ENCODE measurements around the gene ADGRF3.
A peak's percentile ranks its signal among the peaks of the same experiment; 100 is the strongest.
"Not testable (repeated sequence)": the region's sequence is repeated elsewhere in the genome, so short reads cannot be mapped to it uniquely, and the experiment has no call there.

The ADGRF3 gene

GRCh38 chr2:26346454-26347053 is at the start of gene ADGRF3:
ADGRF3 (minus strand) TSS chr2:26346789; CDS start chr2:26346234, 555 bp downstream.
- DNase-seq = peak; percentile 79

GRCh38 chr2:26395394-26395793 is 48.8 kb upstream of the ADGRF3 start:
- no peak for DNase-seq

GRCh38 chr2:26394694-26395093 is 48.1 kb upstream of the ADGRF3 start:
- DNase-seq = no peak

GRCh38 chr2:26387189-26387588 is 40.6 kb upstream of the ADGRF3 start:
- no peak for DNase-seq

GRCh38 chr2:26384597-26384996 is 38.0 kb upstream of the ADGRF3 start:
- no peak for DNase-seq

GRCh38 chr2:26384183-26384582 is 37.6 kb upstream of the ADGRF3 start:
- no peak for DNase-seq

GRCh38 chr2:26382564-26382963 is 36.0 kb upstream of the ADGRF3 start:
- no peak for DNase-seq

GRCh38 chr2:26380281-26380680 is 33.7 kb upstream of the ADGRF3 start:
- DNase-seq = no peak

- no peak for DNase-seq
Observed at GRCh38 chr2:26376799-26377198, 30.2 kb upstream of the ADGRF3 start.

- not testable (repeated sequence) for DNase-seq
Observed at GRCh38 chr2:26370909-26371308, 24.3 kb upstream of the ADGRF3 start.

- not testable (repeated sequence) for DNase-seq
Observed at GRCh38 chr2:26369664-26370063, 23.1 kb upstream of the ADGRF3 start.

- no peak for DNase-seq
Observed at GRCh38 chr2:26366957-26367356, 20.4 kb upstream of the ADGRF3 start.

- DNase-seq = no peak
Observed at GRCh38 chr2:26364669-26365068, 18.1 kb upstream of the ADGRF3 start.

GRCh38 chr2:26363958-26364357 is 17.4 kb upstream of the ADGRF3 start:
- no peak for DNase-seq

GRCh38 chr2:26363323-26363722 is 16.7 kb upstream of the ADGRF3 start:
- no peak for DNase-seq

- no peak for DNase-seq
Observed at GRCh38 chr2:26359886-26360473, 13.4 kb upstream of the ADGRF3 start.

GRCh38 chr2:26356771-26357170 is 10.2 kb upstream of the ADGRF3 start:
- no peak for DNase-seq

GRCh38 chr2:26356111-26356510 is 9.5 kb upstream of the ADGRF3 start:
- no peak for DNase-seq

- DNase-seq = no peak
Observed at GRCh38 chr2:26355038-26355995, 8.7 kb upstream of the ADGRF3 start.

- not testable (repeated sequence) for DNase-seq
Observed at GRCh38 chr2:26354469-26354868, 7.9 kb upstream of the ADGRF3 start.

GRCh38 chr2:26352892-26353291 is 6.3 kb upstream of the ADGRF3 start:
- no peak for DNase-seq

GRCh38 chr2:26351375-26352090 is 4.9 kb upstream of the ADGRF3 start:
- DNase-seq = no peak

- DNase-seq = no peak
Observed at GRCh38 chr2:26349690-26350089, 3.1 kb upstream of the ADGRF3 start.

Data from activated CD8-positive, alpha-beta memory T cell treated with anti-CD3 and anti-CD28 coated beads, Interleukin-2, amount 50 U/mL, for 48 hours (primary cell).